D721Med (cell line): ENCODE data around the gene DNAJB6.

ENCODE experiments used
- DNase-seq: peaks from one replicate; pipeline ENCODE4 v3.0.0; 2011; ENCODE audit warnings: low spot score; ENCODE audit not compliant: insufficient read length
- FAIRE-seq: peaks from 2 replicates; lab custom pipeline; 2011; peaks lifted over from hg19 to GRCh38; lab: Jason Lieb, UNC
- CTCF ChIP-seq: IDR thresholded peaks from 2 replicates; pipeline ENCODE4 v1.5.1; 2012; ENCODE audit warnings: mild to moderate bottlenecking, control low read depth; ENCODE audit not compliant: insufficient read depth; ENCODE audit errors: missing control alignments

Gene DNAJB6

DNA sequence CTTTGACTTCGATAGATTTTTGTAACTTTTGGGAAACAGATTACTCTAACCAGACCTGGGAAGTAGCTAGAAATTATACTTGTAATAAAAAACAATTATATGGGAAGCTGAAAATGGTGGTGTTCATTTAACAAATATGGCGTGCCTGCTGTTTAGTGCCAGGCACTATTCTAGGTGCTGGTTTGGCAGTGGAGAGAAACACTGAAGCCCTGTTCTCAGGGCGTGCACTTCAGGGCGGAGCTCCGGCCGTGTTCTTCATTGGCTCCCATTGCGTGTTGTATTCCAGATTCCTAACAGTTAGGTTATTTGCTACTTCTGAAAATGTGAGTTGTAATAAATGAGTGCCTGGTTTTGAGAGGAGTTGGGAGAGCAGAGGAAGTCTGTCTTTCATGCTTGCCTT lies 38.6 kb downstream of the DNAJB6 start:
- FAIRE-seq (no peak), DNase-seq (no peak)
- no peak for TF ChIP-seq CTCF

DNA sequence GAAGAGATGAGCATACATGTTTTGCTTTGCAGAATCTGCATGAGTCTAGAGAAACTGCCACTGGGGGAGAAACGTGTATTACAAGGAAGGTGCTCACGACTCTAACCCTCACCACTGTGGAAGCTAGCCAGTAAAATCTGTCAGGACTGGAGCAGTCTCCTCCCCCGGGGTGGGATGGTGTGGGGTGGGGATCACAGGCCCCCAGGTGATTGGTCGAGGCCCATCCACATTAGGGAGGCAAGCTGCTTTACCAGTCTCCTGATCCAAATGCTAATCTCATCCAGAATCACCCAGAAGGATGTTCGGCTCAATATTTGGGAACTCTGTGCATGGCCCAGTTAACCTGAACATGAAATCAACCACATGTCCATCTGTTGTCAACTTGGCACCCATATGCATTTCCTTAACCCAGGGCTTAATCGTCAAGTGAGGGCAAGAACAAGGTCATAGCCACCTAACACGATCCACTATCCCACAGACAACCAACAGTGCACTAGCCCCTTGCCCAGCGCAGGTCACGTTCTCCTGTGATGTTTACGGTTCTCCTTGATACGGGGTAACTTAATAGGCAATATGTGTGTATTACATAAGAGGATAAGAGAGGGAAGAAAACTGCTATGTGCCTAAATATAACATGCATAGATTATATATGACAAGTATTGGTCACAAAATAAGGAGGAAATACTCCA lies 40.8 kb downstream of the DNAJB6 start:
- no peak for TF ChIP-seq CTCF
- no peak for FAIRE-seq
- DNase-seq = no peak

DNA sequence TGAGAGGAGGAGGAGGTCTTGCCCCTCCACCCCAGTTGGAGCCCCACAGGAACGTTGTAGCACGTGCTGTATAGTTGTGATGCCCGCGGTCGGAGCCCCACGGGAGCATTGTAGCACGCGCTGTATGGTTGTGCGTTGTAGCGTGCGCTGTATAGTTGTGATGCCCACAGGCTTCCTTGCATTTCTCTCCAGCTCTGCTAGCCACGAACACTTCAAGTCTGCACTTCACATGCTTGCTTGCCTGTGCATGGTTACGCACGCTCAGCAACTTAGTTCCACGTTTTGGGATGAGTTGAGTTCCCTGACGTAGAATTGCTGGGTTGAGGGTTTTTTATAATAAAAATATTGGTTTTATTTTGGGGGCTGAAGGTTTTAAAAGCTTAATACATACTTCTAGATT lies 41.6 kb downstream of the DNAJB6 start:
- FAIRE-seq (no peak), DNase-seq (no peak)
- no peak for TF ChIP-seq CTCF

GRCh38 chr7:157379493-157379892 lies 42.7 kb downstream of the DNAJB6 start:
- DNase-seq (no peak), FAIRE-seq (no peak)
- no peak for TF ChIP-seq CTCF

DNA sequence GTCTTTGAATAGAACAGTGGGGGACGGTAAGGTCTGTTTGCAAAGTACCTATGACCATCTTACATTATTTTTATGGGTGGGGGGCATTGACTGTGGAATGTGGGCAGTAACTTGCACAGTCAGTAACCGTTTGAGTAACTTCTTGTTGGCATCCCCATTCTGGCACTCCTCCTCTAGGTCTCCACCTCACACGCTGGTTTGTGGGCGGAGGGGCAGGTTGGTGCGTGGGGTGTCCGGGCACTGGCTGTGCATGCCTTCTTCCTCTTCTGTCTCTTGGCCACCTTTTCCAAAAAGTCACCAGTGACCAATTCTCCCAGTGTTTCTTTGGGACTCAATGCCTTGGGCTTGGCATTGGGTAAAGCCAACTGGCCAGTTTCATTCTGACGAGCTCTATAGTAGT lies 43.6 kb downstream of the DNAJB6 start:
- no peak for DNase-seq
- no peak for TF ChIP-seq CTCF
- FAIRE-seq = no peak

DNA sequence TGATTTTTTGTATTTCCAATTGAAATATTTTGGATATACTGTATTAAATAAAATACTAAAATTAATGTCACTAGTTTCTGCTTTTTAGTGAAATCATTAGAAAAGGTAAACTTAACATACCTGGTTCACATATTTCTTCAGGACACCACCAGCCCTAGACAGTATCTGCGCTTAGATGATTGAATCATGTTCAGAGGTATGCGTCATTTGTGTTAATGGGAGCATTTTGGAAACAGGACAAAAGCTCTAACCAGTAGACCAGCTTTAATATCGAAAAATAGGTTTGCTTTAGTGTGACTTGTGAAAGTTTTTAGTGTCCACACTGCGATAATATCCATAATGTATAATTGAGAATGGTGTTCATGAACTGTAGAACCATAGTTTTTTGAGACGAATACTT lies 47.1 kb downstream of the DNAJB6 start:
- FAIRE-seq (no peak), DNase-seq (no peak)
- TF ChIP-seq CTCF = no peak

DNA sequence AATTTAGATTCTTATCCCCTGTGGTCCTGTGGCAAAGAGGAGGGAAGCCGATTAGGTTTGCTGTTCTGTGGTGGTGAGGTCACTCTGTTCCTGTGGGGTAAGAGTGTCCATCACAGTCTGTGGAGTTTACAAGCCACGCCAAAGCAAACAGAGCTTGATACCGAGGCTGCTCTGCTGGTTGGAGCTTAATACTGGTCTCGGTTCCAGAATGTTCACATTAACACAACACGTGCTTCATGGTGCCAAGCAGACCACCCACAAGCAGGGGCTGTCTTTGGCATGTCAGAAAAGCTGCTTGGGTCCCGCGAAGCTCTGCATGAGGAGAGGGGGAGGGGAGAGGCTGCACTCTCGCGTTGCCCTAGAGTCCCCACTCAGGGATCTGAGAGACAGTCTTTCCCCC lies 47.5 kb downstream of the DNAJB6 start:
- TF ChIP-seq CTCF = no peak
- FAIRE-seq (no peak), DNase-seq (no peak)
